ENCODE data around the gene ARMC12.
"Not testable (repeated sequence)": the region's sequence is repeated elsewhere in the genome, so short reads cannot be mapped to it uniquely, and the experiment has no call there.

ARMC12 gene

GRCh38 chr6:35736982-35737412, at the start of gene ARMC12:
ARMC12 (plus strand) TSS chr6:35737032; CDS start chr6:35737109, 77 bp downstream.
- no peak for DNase-seq

GRCh38 chr6:35687658-35688604, 48.9 kb upstream of the ARMC12 start:
- peak; percentile 58 for DNase-seq

- DNase-seq, result peak; percentile 89
Measured at GRCh38 chr6:35688605-35689322, 48.1 kb upstream of the ARMC12 start, which contains the start of gene FKBP5. FKBP5 (minus strand) TSS chr6:35688915; CDS start chr6:35642824, 46,091 bp downstream.

GRCh38 chr6:35690006-35690405, 46.8 kb upstream of the ARMC12 start:
- DNase-seq, result not testable (repeated sequence)

GRCh38 chr6:35690484-35690883, 46.3 kb upstream of the ARMC12 start:
- DNase-seq, result no peak

GRCh38 chr6:35691027-35691824, 45.6 kb upstream of the ARMC12 start:
- DNase-seq, result peak; percentile 24

- DNase-seq, result no peak
Measured at GRCh38 chr6:35694462-35694861, 42.4 kb upstream of the ARMC12 start.

GRCh38 chr6:35698430-35698829, 38.4 kb upstream of the ARMC12 start:
- not testable (repeated sequence) for DNase-seq

GRCh38 chr6:35698858-35699257, 38.0 kb upstream of the ARMC12 start:
- no peak for DNase-seq

- DNase-seq, result no peak
Measured at GRCh38 chr6:35703554-35703953, 33.3 kb upstream of the ARMC12 start.

- DNase-seq, result no peak
Measured at GRCh38 chr6:35706468-35706867, 30.4 kb upstream of the ARMC12 start.

GRCh38 chr6:35707714-35708407, 29.0 kb upstream of the ARMC12 start:
- no peak for DNase-seq

- DNase-seq, result no peak
Measured at GRCh38 chr6:35708585-35708984, 28.2 kb upstream of the ARMC12 start.

GRCh38 chr6:35710241-35710847, 26.5 kb upstream of the ARMC12 start:
- no peak for DNase-seq

- DNase-seq, result no peak
Measured at GRCh38 chr6:35711731-35712130, 25.1 kb upstream of the ARMC12 start.

GRCh38 chr6:35713006-35713767, 23.6 kb upstream of the ARMC12 start:
- no peak for DNase-seq

- DNase-seq, result no peak
Measured at GRCh38 chr6:35716798-35717197, 20.0 kb upstream of the ARMC12 start.

GRCh38 chr6:35717449-35718374, 19.1 kb upstream of the ARMC12 start:
- DNase-seq, result no peak

GRCh38 chr6:35718375-35718736, 18.5 kb upstream of the ARMC12 start:
- no peak for DNase-seq

GRCh38 chr6:35718911-35719381, 17.9 kb upstream of the ARMC12 start:
- DNase-seq, result no peak

Measured in CD4-positive, alpha-beta T cell treated with Interleukin-15 for 1 hour (primary cell).